B cell (primary cell): ENCODE measurements around the gene GNG7. TPM values are rescaled to one million over a fixed set of nuclear protein-coding genes. Genes with fewer than 3 reads are reported as not detected.
A peak's percentile ranks its signal among the peaks of the same experiment; 100 is the strongest.

Source experiments
- ATAC-seq: fragments of 200-7000 bp; cut with Tn5 transposase; one replicate; pipeline ENCODE4 v1.10.0; 2021; ENCODE audit warnings: low read depth, mild to moderate bottlenecking, moderate number of reproducible peaks, moderate library complexity
- CTCF ChIA-PET: fragments of 350-600 bp; sonication (Branson Sonifier 250); formaldehyde crosslinking; loops from one replicate; lab custom pipeline; 2021; ENCODE audit warnings: antibody characterized with exemption, inconsistent platforms; lab: Charles Lee
- POLR2A ChIA-PET: fragments of 350-600 bp; sonication (Branson Sonifier 250); formaldehyde crosslinking; loops from one replicate; lab custom pipeline; 2021; ENCODE audit warnings: antibody characterized with exemption; lab: Charles Lee
- DNase-seq: peaks from one replicate; pipeline ENCODE4 v3.0.0; 2013
- H2AFZ ChIP-seq: 2 replicates; pipeline ENCODE4 v1.6.1; 2012; ENCODE audit warnings: mild to moderate bottlenecking, low read depth, low read length; ENCODE audit not compliant: insufficient read depth, poor library complexity, severe bottlenecking
- H3K27ac ChIP-seq, 2 donors: 1 replicate in 1 of 2; 2 replicates in 1 of 2; pipeline ENCODE4 v1.5.1; 2012 to 2013; ENCODE audit warnings: low read length in 2 of 2, mild to moderate bottlenecking in 2 of 2, moderate library complexity in 1 of 2
- H3K27me3 ChIP-seq, 4 experiments: fragments of 200-600 bp in 1 of 4; sonication (generic) in 1 of 4; replicated peaks in 1 of 4; 1 replicate in 2 of 4; 2 replicates in 2 of 4; pipeline versions ENCODE4 v1.6.1 to v1.7.0; 2013 to 2016; ENCODE audit warnings: low read length in 3 of 4, mild to moderate bottlenecking in 2 of 4, mixed read lengths in 1 of 4, moderate library complexity in 1 of 4; ENCODE audit not compliant: insufficient read depth in 4 of 4, control insufficient read depth in 3 of 4; ENCODE audit errors: control extremely low read depth in 1 of 4
- H3K36me3 ChIP-seq, 2 experiments: replicated peaks in 1 of 2; 1 replicate in 1 of 2; 2 replicates in 1 of 2; pipeline versions ENCODE4 v1.6.1 to v1.7.1; 2013; ENCODE audit warnings: low read length in 1 of 2; ENCODE audit not compliant: insufficient read depth in 2 of 2, control insufficient read depth in 1 of 2; ENCODE audit errors: control extremely low read depth in 1 of 2, extremely low read depth in 1 of 2
- H3K4me1 ChIP-seq, 2 donors: fragments of 200-600 bp in 1 of 2; sonication (generic) in 1 of 2; 1 replicate in 1 of 2; 2 replicates in 1 of 2; pipeline versions ENCODE4 v1.5.1 to v1.6.1; 2013 to 2017; ENCODE audit warnings: low read length in 2 of 2; ENCODE audit not compliant: control insufficient read depth in 2 of 2, insufficient read depth in 2 of 2
- H3K4me2 ChIP-seq: replicated peaks from 2 replicates; pipeline ENCODE3; 2012; ENCODE audit warnings: mild to moderate bottlenecking, low read depth, low read length; ENCODE audit not compliant: poor library complexity, severe bottlenecking
- H3K4me3 ChIP-seq, 5 experiments: fragments of 200-600 bp in 1 of 5; sonication (generic) in 1 of 5; 1 replicate in 3 of 5; 2 replicates in 2 of 5; pipeline versions ENCODE4 v1.5.1 to v1.7.0; 2011 to 2016; ENCODE audit warnings: low read length in 4 of 5, mild to moderate bottlenecking in 4 of 5, low read depth in 2 of 5, control low read depth in 1 of 5, moderate library complexity in 1 of 5; ENCODE audit not compliant: insufficient read depth in 1 of 5; ENCODE audit errors: control extremely low read depth in 1 of 5, extremely low read depth in 1 of 5
- H3K79me2 ChIP-seq: fragments of 200-600 bp; sonication (generic); one replicate; pipeline ENCODE4 v1.6.0; 2016; ENCODE audit warnings: low read length; ENCODE audit not compliant: control insufficient read depth, insufficient read depth
- H3K9ac ChIP-seq: fragments of 200-600 bp; sonication (generic); 2 replicates; pipeline ENCODE4 v1.6.1; 2017; ENCODE audit warnings: mild to moderate bottlenecking, low read length, moderate library complexity
- H3K9me3 ChIP-seq, 3 donors: one replicate each; pipeline versions ENCODE4 v1.6.1 to v1.7.1; 2013; ENCODE audit warnings: low read length in 2 of 3; ENCODE audit not compliant: control insufficient read depth in 2 of 3, insufficient read depth in 1 of 3; ENCODE audit errors: control extremely low read depth in 1 of 3
- H4K20me1 ChIP-seq: 2 replicates; pipeline ENCODE4 v1.6.0; 2012; ENCODE audit warnings: mild to moderate bottlenecking, low read length; ENCODE audit not compliant: insufficient read depth, control insufficient read depth, poor library complexity, severe bottlenecking
- H3K27ac Mint-ChIP-seq: one replicate; pipeline ENCODE4 v1.8.0; 2021; ENCODE audit warnings: mixed read lengths
- H3K27me3 Mint-ChIP-seq: one replicate; pipeline ENCODE4 v1.8.0; 2021; ENCODE audit warnings: mixed read lengths
- H3K4me1 Mint-ChIP-seq: one replicate; pipeline ENCODE4 v1.8.0; 2021; ENCODE audit warnings: mixed read lengths
- H3K4me3 Mint-ChIP-seq: one replicate; pipeline ENCODE4 v1.8.0; 2021; ENCODE audit warnings: mixed read lengths
- H3K9me3 Mint-ChIP-seq: one replicate; pipeline ENCODE4 v1.8.0; 2022; ENCODE audit warnings: mixed read lengths; ENCODE audit not compliant: insufficient read depth
- CTCF ChIP-seq: fragments of 200-600 bp; IDR thresholded peaks from one replicate; pipeline ENCODE4 v1.8.0; 2022; ENCODE audit warnings: antibody characterized with exemption, mild to moderate bottlenecking
- EZH2 ChIP-seq: IDR thresholded peaks from 2 replicates; pipeline ENCODE4 v1.6.1; 2012; ENCODE audit warnings: borderline replicate concordance, low read depth, mild to moderate bottlenecking, moderate library complexity, low read length; ENCODE audit not compliant: insufficient read depth, poor library complexity, severe bottlenecking
- WGBS: methylation state at CpG from one replicate; pipeline ENCODE4 v1.1.5; 2013; ENCODE audit warnings: missing lambda C conversion rate; ENCODE audit not compliant: insufficient coverage; 5-methylcytosine and 5-hydroxymethylcytosine counted together
- intact Hi-C: fragments of 100-400 bp; cut with micrococcal nuclease; formaldehyde crosslinking; loops from one replicate; pipeline ENCODE4 v1.10.0; 2022
- polyA plus RNA-seq: library from polyadenylated mRNA; depleted of rRNA; stranded (reverse); fragments of >200 nt; gene quantifications from 2 replicates; pipeline ENCODE4 v1.2.3, GENCODE V29; 2012
- total RNA-seq, 2 donors: library from RNA; stranded (reverse); fragments of 120-200 nt in 1 of 2; gene quantifications; 1 replicate in 1 of 2; 2 replicates in 1 of 2; pipeline versions ENCODE4 v1.2.3 to v1.2.4, GENCODE V29; 2013 to 2022

Gene GNG7
- total and polyA plus RNA-seq, 2 donors (not counting 1 experiment from before 2014, with no cell fraction given): 76.3 to 153 TPM

GRCh38 chr19:2494447-2495129 lies 207.9 kb downstream of the GNG7 start:
- 16% methylated on average over 72 of the region's 72 CpGs for WGBS
- H3K9me3 Mint-ChIP-seq: no peaks in the 10 kb centered on the region
- CTCF ChIA-PET: interaction anchor here (1.3 to 1.6 kb wide), 2 partner anchors 117 to 119 kb away, joined by 4 to 5 read pairs; no protein-coding TSS in a partner anchor

More at GRCh38 chr19:2494447-2495129, 207.9 kb downstream of the GNG7 start:
- H3K36me3 ChIP-seq: no peaks in the 10 kb centered on the region
- peak overlapping the region; percentile 78 for H2AFZ ChIP-seq
- peaks cover 31 to 40% of the 10 kb centered on the region in 2 donors for H3K4me1 ChIP-seq
- no peak for TF ChIP-seq EZH2
- TF ChIP-seq CTCF: no peak
- ATAC-seq (peak; percentile 71), DNase-seq (peak; percentile 76)
- H3K9me3 ChIP-seq: peaks cover 0 to 14% (median 0%) of the 10 kb centered on the region in 3 donors
- Mint-ChIP-seq H3K4me1 (peaks cover 34% of the 10 kb centered on the region), H3K27me3 (peaks cover 27% of the 10 kb centered on the region), H3K4me3 (peak overlapping the region; percentile 85), H3K27ac (peak overlapping the region; percentile 32)
- peaks cover 0 to 43% (median 17%) of the 10 kb centered on the region in 4 experiments for H3K27me3 ChIP-seq
- H4K20me1 ChIP-seq: peaks cover 11% of the 10 kb centered on the region
- peak overlapping the region; percentile 12 to 85 (median 68) for H3K4me3 ChIP-seq
- POLR2A ChIA-PET: interaction anchor here (1.1 to 1.3 kb wide), 3 partner anchors 17 to 50 kb away, joined by 3 to 8 read pairs (median 4); no protein-coding TSS in a partner anchor
- H3K4me2 ChIP-seq: peak overlapping the region; percentile 100
- H3K9ac ChIP-seq: peak overlapping the region; percentile 90
- no peaks in the 10 kb centered on the region for H3K79me2 ChIP-seq
- peak overlapping the region in 1 of 2 donors; percentile 41 for H3K27ac ChIP-seq
- intact Hi-C loops: loop anchor here (2.0 kb wide), 1 partner anchor 18 kb away; the partner anchor contains the start of gene GADD45B
